ENCODE measurements around the gene OR2L8.

Gene OR2L8

DNA sequence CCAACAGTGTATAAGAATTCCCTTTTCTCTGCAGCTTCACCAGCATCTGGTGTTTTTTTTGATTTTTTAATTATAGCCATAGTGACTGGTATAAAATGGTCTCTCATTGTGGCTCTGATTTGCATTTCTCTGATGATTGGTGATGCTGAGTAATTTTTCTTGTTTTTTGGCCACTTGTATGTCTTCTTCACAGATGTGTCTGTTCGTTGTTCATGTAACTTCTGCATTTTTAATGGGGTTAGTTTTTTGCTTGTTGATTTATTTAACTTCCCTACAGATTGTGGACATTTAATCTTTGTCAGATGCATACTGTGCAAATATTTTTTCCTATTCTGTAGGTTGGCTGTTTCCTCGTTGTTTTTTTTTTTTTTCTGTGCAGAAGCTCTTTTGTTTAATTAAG lies 44.3 kb downstream of the OR2L8 start:
- no peak for DNase-seq (ENCODE audit: low read depth)

DNA sequence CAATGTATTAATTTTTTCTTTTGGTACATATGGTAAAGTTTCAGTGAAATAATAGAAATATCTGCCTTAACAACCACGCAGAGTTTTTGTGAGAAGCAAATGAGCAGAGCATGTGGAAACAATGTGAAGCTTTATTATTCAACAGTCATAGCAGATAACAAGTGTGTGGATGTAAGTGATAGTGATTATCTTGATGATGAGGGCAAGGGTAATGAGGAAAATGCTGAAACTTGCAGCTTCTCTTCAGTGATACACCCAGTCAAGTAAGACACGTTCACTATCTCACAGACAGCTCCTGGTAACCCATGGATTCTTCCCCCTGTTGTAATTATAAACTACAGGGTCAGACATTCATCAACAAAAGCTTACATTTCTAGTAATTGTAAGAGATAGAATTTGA lies 50.2 kb downstream of the OR2L8 start:
- no peak for DNase-seq (ENCODE audit: low read depth)

Measured in HS-5 (cell line).